Body of pancreas (tissue), 4 donors: Measurements from ENCODE around the gene STIM1. TPM values are rescaled to one million over a fixed set of nuclear protein-coding genes. Genes with fewer than 3 reads are reported as not detected.
"Not testable (repeated sequence)": the region's sequence is repeated elsewhere in the genome, so short reads cannot be mapped to it uniquely, and the experiment has no call there.

ENCODE experiments used
- ATAC-seq: fragments of 150-250 bp; one replicate; pipeline ENCODE4 v1.9.1; 2016
- DNase-seq, 4 donors: peaks; one replicate each; pipeline ENCODE4 v3.0.0-alpha.2; 2019
- H3K27ac ChIP-seq, 4 donors: fragments of 200-600 bp; sonication (generic); 1 replicate in 3 of 4; 2 replicates in 1 of 4; pipeline versions ENCODE4 v1.5.1 to v1.6.1; 2016 to 2019; ENCODE audit warnings: mild to moderate bottlenecking in 1 of 4, mixed read lengths in 1 of 4, moderate library complexity in 1 of 4
- H3K27me3 ChIP-seq, 2 donors: fragments of 200-600 bp; sonication (generic); one replicate each; pipeline ENCODE4 v1.6.0; 2016; ENCODE audit warnings: mild to moderate bottlenecking in 1 of 2
- H3K36me3 ChIP-seq, 2 donors: fragments of 200-600 bp; sonication (generic); replicated peaks in 1 of 2; 2 replicates each; pipeline ENCODE4 v1.5.1; 2016; ENCODE audit warnings: low read depth in 2 of 2; ENCODE audit not compliant: insufficient read depth in 1 of 2
- H3K4me1 ChIP-seq: fragments of 200-600 bp; sonication (generic); one replicate; pipeline ENCODE4 v1.6.0; 2016
- H3K4me3 ChIP-seq, 2 donors: fragments of 200-600 bp; sonication (generic); 1 replicate in 1 of 2; 2 replicates in 1 of 2; pipeline ENCODE4 v1.5.1; 2016 to 2019
- H3K9me3 ChIP-seq, 3 donors: fragments of 200-600 bp; sonication (generic); 1 replicate in 2 of 3; 2 replicates in 1 of 3; pipeline ENCODE4 v1.5.1; 2016
- CTCF ChIP-seq, 7 experiments: fragments of 450-650 bp in 4 of 7; fragments of 200-600 bp in 3 of 7; sonication (generic) in 3 of 7; IDR thresholded peaks; one replicate each; pipeline ENCODE4 v1.5.1; 2016 to 2019; ENCODE audit warnings: antibody characterized with exemption in 7 of 7
- POLR2A ChIP-seq, 3 donors: fragments of 450-650 bp; IDR thresholded peaks; one replicate each; pipeline ENCODE4 v1.6.1; 2016; ENCODE audit warnings: antibody characterized with exemption in 3 of 3, mild to moderate bottlenecking in 2 of 3
- WGBS, 2 donors: methylation state at CpG; one replicate each; pipeline ENCODE4 v1.1.5; 2017; 5-methylcytosine and 5-hydroxymethylcytosine counted together
- intact Hi-C: fragments of 100-400 bp; cut with DNase I; formaldehyde crosslinking; loops from one replicate; pipeline ENCODE4 v1.15.1; 2023
- total RNA-seq, 2 donors: library from RNA; depleted of rRNA; stranded (reverse); fragments of >200 nt; gene quantifications; one replicate each; pipeline ENCODE4 v1.1.0, GENCODE V29; 2016

The STIM1 gene
- total RNA-seq, 2 donors from 2014 or later = 20.4 to 24.6 TPM

GRCh38 chr11:3995949-3996554 lies 140.6 kb downstream of the STIM1 start:
- H3K36me3 ChIP-seq = no peaks in the 10 kb centered on the region
- H3K27ac ChIP-seq = no peak overlapping the region
- intact Hi-C loops = no loop called here
- no peak for ATAC-seq
- TF ChIP-seq CTCF (IDR thresholded peaks at IDR 0.05) (no peak), POLR2A (IDR thresholded peaks at IDR 0.05) (no peak)
- peaks cover 5% of the 10 kb centered on the region for H3K4me1 ChIP-seq
- no peaks in the 10 kb centered on the region for H3K9me3 ChIP-seq
- no peaks in the 10 kb centered on the region for H3K27me3 ChIP-seq
- no peak for DNase-seq
- WGBS, 2 donors = 63 to 76% methylated on average over 4 of the region's 4 CpGs
- H3K4me3 ChIP-seq = no peak overlapping the region

GRCh38 chr11:3996651-3997050 lies 141.2 kb downstream of the STIM1 start:
- Histone ChIP-seq H3K27ac (no peak overlapping the region), H3K4me3 (no peak overlapping the region), H3K36me3 (no peaks in the 10 kb centered on the region), H3K9me3 (no peaks in the 10 kb centered on the region), H3K4me1 (peaks cover 5% of the 10 kb centered on the region), H3K27me3 (no peaks in the 10 kb centered on the region)
- DNase-seq (no peak), ATAC-seq (no peak)
- WGBS, 2 donors = 88 to 100% methylated on average over 1 of the region's 1 CpG
- TF ChIP-seq CTCF (IDR thresholded peaks at IDR 0.05) (no peak), POLR2A (IDR thresholded peaks at IDR 0.05) (no peak)
- intact Hi-C loops = no loop called here

- WGBS, 2 donors = 100% methylated on average over 1 of the region's 1 CpG
- DNase-seq, intact Hi-C loops, H3K27ac ChIP-seq, H3K4me3 ChIP-seq, ATAC-seq, H3K27me3 ChIP-seq, H3K4me1 ChIP-seq, H3K9me3 ChIP-seq, H3K36me3 ChIP-seq: not testable (repeated sequence)
These were observed 149.3 kb downstream of the STIM1 start for GRCh38 chr11:4004753-4005152.

- Histone ChIP-seq H3K27ac (no peak overlapping the region), H3K4me1 (peaks cover 8% of the 10 kb centered on the region), H3K4me3 (no peak overlapping the region), H3K36me3 (no peaks in the 10 kb centered on the region), H3K27me3 (no peaks in the 10 kb centered on the region), H3K9me3 (no peaks in the 10 kb centered on the region)
- no peak for ATAC-seq
- intact Hi-C loops = no loop called here
- WGBS, 2 donors = 75% methylated on average over 3 of the region's 3 CpGs
- TF ChIP-seq CTCF (IDR thresholded peaks at IDR 0.05) (no peak), POLR2A (IDR thresholded peaks at IDR 0.05) (no peak)
- DNase-seq = no peak
These were observed 151.6 kb downstream of the STIM1 start for GRCh38 chr11:4006946-4007680.

- Histone ChIP-seq H3K36me3 (no peaks in the 10 kb centered on the region), H3K4me3 (no peak overlapping the region), H3K27me3 (no peaks in the 10 kb centered on the region), H3K9me3 (no peaks in the 10 kb centered on the region), H3K27ac (no peak overlapping the region), H3K4me1 (peaks cover 8% of the 10 kb centered on the region)
- no peak for TF ChIP-seq CTCF (IDR thresholded peaks at IDR 0.05)
- DNase-seq = no peak
- no peak for ATAC-seq
- intact Hi-C loops = no loop called here
These were observed 152.7 kb downstream of the STIM1 start for GRCh38 chr11:4008116-4008515.
